GM13977 (cell line): Measurements from ENCODE around the gene PIRT.
"Not testable (repeated sequence)": the region's sequence is repeated elsewhere in the genome, so short reads cannot be mapped to it uniquely, and the experiment has no call there.

Experiments
- DNase-seq: peaks from one replicate; pipeline ENCODE4 v3.0.0; 2012; ENCODE audit warnings: low spot score
- in situ Hi-C: fragments of 300-500 bp; cut with MboI; formaldehyde crosslinking; loops from one replicate; pipeline ENCODE4 v1.12.0; 2022; ENCODE audit warnings: low sequenced_read_pairs, low pct_unique_long_range_greater_than_20kb, mixed read lengths, inconsistent platforms; ENCODE audit not compliant: unreplicated experiment
- TF ChIP-seq, protein P1 (sequence below): IDR thresholded peaks from 2 replicates; pipeline ENCODE4 v1.5.1; 2012; ENCODE audit warnings: mild to moderate bottlenecking, control low read depth; ENCODE audit not compliant: insufficient read depth; ENCODE audit errors: extremely low read depth, missing control alignments

PIRT gene

GRCh38 chr17:10870336-10871050 lies 32.6 kb upstream of the PIRT start:
- TF ChIP-seq, protein P1, sequence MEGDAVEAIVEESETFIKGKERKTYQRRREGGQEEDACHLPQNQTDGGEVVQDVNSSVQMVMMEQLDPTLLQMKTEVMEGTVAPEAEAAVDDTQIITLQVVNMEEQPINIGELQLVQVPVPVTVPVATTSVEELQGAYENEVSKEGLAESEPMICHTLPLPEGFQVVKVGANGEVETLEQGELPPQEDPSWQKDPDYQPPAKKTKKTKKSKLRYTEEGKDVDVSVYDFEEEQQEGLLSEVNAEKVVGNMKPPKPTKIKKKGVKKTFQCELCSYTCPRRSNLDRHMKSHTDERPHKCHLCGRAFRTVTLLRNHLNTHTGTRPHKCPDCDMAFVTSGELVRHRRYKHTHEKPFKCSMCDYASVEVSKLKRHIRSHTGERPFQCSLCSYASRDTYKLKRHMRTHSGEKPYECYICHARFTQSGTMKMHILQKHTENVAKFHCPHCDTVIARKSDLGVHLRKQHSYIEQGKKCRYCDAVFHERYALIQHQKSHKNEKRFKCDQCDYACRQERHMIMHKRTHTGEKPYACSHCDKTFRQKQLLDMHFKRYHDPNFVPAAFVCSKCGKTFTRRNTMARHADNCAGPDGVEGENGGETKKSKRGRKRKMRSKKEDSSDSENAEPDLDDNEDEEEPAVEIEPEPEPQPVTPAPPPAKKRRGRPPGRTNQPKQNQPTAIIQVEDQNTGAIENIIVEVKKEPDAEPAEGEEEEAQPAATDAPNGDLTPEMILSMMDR: no peak
- in situ Hi-C loops: no loop called here
- no peak for DNase-seq

GRCh38 chr17:10868744-10869143 lies 30.9 kb upstream of the PIRT start:
- in situ Hi-C loops, DNase-seq: not testable (repeated sequence)

GRCh38 chr17:10859051-10859450 lies 21.2 kb upstream of the PIRT start:
- TF ChIP-seq, protein P1: no peak
- in situ Hi-C loops: no loop called here
- DNase-seq: no peak

DNA sequence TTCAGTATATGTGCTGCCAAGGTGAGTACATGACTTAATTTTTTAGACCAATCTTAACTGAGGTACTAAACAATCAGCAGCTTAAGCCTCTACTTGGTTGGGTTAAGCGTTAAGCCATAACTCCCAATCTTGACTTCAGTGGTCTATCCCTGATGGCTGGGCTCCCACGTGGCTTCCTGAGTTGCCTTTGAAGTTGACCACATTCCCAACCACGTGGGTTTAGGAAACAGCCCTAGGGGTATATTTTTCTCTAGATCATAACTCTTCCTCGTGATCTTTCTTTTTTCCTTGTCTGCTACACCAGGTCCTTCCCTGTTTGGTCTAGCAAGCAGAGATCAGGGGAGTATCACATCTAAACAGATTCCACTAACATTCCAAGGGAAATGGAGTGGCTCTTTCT lies 20.1 kb upstream of the PIRT start:
- DNase-seq: no peak
- in situ Hi-C loops: no loop called here
- TF ChIP-seq, protein P1: no peak

- not testable (repeated sequence) for DNase-seq
- in situ Hi-C loops: loop anchor here (10.0 kb wide), 1 partner anchor 192 kb away; the partner anchor contains the start of gene MYH3
These were observed 8.7 kb upstream of the PIRT start for GRCh38 chr17:10846636-10847035.

GRCh38 chr17:10845388-10845751 lies 7.5 kb upstream of the PIRT start:
- in situ Hi-C loops: loop anchor here (10.0 kb wide), 1 partner anchor 191 kb away; the partner anchor contains the start of gene MYH3
- DNase-seq: no peak

GRCh38 chr17:10844621-10845387 lies 6.9 kb upstream of the PIRT start:
- in situ Hi-C loops: loop anchor here (10.0 kb wide), 1 partner anchor 190 kb away; the partner anchor contains the start of gene MYH3
- TF ChIP-seq, protein P1: peak; percentile 92
- DNase-seq: peak; percentile 84

More at GRCh38 chr17:10845388-10845751, 7.5 kb upstream of the PIRT start:
- TF ChIP-seq, protein P1: no peak
